HTR-8/SVneo (cell line): ENCODE measurements around the gene GLIPR1.
"Not testable (repeated sequence)": the region's sequence is repeated elsewhere in the genome, so short reads cannot be mapped to it uniquely, and the experiment has no call there.

ENCODE experiments used
- DNase-seq: peaks from one replicate; pipeline ENCODE4 v3.0.0; 2011; ENCODE audit warnings: low spot score, mixed read lengths; ENCODE audit not compliant: insufficient read length
- FAIRE-seq: peaks from 2 replicates; lab custom pipeline; 2011; peaks lifted over from hg19 to GRCh38; lab: Jason Lieb, UNC

Gene GLIPR1

DNA sequence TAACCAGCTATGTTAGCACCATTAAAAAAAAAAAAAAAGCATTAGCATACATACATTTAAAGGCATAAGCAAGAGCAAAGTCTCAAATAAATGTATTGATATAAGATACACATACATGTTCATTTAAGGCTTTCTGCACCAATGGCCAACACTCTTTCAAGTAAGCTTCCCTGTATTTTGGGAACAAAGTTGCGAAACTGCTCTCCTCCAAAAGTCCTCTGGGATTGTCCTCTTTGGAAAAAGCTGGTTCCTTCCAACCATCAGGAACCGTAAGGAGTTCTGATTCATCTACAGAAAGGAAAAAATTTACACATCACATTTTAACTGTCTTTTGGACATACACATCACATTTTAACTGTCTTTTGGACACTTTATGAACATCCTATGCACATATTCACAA, 27.6 kb downstream of the GLIPR1 start:
- FAIRE-seq (no peak), DNase-seq (no peak)

DNA sequence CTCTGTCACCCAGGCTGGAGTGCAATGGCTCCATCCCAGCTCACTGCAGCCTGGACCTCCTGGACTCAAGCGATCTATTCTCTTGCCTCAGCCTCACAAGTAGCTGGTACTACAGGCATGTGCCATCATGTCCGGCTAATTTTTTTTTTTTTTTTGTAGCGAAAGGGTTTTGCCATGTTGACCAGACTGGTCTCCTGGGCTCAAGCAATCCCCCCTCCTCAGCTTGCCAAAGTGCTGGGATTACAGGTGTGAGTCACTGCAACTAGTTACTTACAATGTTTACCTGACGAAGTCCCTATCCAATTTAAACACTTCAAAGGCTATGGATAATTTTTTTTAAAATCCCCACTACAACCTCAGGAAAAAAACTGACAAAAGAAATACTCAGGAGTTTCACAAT, 29.1 kb downstream of the GLIPR1 start:
- DNase-seq, result no peak
- FAIRE-seq, result no peak

DNA sequence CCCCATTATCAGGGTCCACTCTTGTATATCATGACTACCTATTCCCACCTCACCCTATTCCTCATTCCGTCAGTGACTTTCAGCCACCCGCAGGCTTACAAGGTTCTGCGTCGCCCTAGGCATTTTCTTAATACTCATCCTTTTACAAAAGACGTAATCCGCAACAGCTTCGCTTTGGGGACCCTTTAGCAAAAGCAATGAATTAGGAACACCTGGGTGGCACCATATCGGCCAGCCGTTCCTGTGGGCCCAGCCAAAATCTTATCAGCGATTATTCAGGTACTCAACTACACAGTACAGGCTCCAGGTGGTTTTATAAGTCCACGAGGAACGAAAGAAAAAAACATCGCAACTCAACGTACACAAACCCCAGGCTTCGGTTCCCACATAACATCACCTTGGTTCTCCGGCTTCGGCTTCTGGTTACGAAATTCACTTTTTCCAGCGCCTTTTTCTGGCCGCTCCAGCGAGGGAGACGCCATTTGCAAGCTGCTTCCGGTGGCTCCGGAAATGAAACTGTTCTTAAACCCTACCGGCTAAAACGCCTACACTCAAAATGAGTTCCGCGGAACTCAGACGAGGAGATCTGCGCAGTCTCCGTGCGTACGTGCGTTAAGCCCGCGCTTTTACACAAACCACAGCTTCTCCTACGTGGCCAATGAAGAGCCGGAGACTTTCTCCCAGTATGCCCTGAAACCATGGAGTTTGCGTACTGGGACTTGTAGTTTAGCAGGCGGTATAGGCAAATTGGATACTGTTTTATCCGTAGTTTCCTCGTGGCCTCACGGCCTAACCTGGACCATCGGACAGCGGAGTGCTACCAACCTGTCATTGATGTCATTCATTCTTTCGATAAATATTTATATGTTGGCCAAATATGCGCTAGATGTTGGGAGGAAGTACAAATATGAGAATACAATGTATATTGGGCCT, 30.8 kb downstream of the GLIPR1 start, which contains the start of gene KRR1:
Gene KRR1 (minus strand): TSS at position 494 of the 933 bp plus-strand sequence. CDS start 12 bp downstream, at position 482.
- peak; percentile 82 for DNase-seq
- FAIRE-seq, result peak; percentile 98

DNA sequence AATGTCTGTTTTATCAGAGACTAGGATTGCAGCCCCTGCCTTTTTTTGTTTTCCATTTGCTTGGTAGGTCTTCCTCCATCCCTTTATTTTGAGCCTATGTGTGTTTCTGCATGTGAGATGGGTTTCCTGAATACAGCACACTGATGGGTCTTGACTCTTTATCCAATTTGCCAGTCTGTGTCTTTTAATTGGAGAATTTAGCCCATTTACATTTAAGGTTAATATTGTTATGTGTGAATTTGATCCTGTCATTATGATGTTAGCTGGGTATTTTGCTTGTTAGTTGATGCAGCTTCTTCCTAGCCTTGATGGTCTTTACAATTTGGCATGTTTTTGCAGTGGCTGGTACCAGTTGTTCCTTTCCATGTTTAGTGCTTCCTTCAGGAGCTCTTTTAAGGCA, 40.7 kb downstream of the GLIPR1 start:
- DNase-seq, FAIRE-seq: not testable (repeated sequence)

DNA sequence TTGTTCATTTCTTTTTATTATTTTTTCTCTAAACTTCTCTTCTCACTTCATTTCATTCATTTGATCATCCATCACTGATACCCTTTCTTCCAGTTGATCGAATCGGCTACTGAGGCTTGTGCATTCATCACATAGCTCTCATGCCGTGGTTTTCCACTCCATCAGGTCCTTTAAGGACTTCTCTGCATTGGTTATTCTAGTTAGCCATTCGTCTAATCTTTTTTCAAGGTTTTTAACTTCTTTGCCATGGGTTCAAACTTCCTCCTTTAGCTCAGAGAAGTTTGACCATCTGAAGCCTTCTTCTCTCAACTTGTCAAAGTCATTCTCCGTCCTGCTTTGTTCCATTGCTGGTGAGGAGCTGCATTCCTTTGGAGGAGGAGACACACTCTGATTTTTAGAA, 41.6 kb downstream of the GLIPR1 start:
- not testable (repeated sequence) for FAIRE-seq, DNase-seq

DNA sequence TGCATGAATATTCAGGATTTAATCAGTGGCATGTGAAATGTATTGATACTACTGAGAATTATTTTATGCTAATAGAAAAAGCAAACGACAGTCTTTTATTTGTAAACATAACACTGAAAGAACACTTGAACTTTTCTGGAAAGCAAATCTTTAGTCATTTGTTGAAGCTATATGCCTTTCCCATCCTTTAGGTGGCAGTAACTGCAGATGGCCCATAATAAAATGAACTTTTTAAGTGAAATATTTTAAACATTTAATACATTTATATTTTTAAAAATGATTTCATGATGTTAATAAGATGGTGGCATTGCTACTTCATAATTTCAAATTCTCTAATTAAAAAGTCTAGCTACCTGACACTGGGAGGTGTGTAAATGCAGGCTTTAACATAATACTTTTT, 44.7 kb downstream of the GLIPR1 start:
- DNase-seq, result no peak
- no peak for FAIRE-seq

DNA sequence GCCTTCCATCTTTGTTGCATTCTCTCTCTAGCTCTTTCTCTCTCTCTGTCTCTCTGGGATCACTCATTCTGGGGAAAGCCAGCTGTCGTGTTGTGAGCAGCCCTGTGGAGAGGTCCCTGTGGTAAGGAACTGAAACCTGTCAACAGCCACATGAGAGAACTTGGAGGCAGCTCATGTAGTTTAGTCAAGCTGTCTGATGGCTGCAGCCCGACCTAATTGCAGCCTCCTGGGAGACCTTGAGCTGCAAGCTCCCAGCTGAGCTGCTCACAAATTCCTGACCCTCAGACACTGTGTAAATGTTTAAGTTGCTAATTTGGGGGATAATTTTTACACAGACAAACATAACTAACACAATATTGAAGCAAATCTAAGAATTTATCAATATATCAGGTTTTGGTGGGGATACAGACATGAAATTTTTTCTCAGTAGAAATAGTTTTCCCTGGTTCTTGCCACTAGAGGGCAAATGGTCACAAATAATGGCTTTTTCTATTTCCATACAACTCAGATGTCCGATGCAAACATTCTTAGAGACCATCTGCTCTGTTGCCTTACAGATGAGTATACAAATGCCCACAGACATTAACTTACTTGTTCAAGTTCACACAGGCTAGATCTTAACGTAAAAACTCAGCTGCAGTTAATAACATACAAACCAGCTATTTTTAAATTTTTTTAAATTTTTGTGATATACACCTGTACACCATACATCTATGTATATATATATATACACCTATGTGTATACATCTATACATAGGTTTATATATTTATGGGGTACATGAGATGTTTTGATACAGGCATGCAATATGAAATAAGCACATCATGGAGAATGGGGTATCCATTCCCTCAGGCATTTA, 46.3 kb downstream of the GLIPR1 start:
- no peak for FAIRE-seq
- DNase-seq, result peak; percentile 40

DNA sequence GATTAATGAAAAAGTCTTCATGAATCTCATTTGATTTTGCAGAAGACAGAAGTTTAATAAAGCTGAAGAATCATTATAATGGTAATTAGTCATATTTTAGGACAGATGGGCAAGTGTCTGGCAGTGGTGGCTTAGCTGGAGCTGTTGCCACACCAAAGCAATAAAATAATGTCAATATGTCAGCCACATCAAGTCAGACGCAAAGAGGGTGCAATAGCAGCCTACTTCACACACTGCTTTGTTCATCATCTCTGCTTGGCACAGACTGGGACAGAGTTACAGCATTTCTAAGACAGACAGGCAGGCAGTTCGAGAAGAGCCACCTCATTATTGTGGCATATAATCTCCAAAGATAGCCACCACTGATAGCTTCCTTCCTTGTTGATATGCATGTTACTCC, 47.7 kb downstream of the GLIPR1 start:
- DNase-seq (no peak), FAIRE-seq (no peak)

DNA sequence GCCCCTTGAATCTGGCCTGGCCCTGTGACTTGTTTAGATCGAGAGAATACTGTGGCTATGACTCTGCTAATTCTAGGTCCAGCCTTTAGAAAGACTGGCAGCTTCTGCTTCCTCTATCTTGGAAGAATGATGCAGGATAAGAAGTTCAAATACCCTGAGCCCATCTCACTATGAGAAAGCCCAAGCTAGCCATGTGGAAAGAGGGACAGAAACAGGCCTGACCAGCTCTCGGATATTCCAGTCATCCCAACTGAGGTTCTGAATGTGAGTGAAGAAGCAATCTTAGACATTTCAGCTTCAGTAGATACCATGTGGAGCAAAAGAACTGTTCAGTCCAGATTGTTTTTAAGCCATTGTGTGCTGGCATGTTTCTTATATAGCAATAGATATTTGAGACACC, 48.1 kb downstream of the GLIPR1 start:
- no peak for FAIRE-seq

DNA sequence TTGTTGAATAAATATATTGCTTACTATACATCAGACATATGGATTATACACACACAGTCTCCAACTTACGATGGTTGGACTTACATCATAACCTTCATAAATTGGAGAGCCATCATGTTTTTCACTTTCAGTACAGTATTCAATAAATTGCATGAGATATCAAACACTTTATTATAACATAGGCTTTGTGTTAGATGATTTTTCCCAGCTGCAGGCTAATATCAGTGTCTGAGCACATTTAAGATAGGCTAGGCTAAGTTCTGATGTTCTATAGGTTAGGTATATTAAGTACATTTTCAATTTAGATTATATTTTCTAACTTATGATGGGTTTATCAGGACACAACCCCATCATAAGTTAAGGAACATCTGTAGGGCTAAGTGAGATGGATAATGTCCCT, 48.8 kb downstream of the GLIPR1 start:
- FAIRE-seq, result no peak

More for the DNA sequence above, 48.1 kb downstream of the GLIPR1 start:
- DNase-seq, result no peak

DNA sequence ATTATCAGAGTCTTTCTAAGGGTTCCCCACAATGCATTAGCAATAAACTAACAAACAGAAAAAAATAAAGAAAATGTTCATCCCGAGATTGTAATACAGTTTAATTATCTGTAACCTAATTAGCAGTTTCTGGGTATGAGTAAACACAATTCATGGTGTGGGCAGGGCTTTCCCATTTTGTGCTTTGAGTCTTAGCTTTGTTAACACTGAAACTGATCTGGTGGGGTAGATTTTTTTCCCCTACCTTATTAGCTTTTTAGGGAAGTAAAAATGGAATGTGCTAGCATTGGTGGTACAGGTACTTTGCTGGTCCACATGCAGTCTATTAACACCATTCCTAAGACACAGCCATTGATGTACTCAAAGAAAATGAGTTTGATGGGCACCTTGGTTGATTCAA, 49.3 kb downstream of the GLIPR1 start:
- no peak for FAIRE-seq
- no peak for DNase-seq

More for the DNA sequence above, 48.8 kb downstream of the GLIPR1 start:
- no peak for DNase-seq

DNA sequence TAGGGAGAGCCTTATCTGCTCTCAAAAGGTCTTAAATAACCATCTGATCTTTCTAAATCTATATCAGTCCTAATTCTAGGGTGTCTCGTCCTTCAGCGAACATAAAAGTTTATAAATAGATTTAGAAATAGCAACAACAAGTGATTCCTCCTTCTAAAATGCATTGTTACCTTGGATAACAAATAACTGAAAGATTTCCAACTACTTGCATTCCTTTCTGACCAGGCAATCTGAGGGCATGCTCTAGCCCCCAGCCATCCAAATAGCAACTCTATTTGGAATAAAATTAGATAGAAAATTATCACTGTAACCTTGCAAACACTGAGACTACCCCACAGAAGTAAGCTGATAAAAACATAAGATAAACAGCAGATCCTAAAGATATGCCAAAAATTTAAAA, 52.7 kb downstream of the GLIPR1 start:
- FAIRE-seq (no peak), DNase-seq (no peak)

DNA sequence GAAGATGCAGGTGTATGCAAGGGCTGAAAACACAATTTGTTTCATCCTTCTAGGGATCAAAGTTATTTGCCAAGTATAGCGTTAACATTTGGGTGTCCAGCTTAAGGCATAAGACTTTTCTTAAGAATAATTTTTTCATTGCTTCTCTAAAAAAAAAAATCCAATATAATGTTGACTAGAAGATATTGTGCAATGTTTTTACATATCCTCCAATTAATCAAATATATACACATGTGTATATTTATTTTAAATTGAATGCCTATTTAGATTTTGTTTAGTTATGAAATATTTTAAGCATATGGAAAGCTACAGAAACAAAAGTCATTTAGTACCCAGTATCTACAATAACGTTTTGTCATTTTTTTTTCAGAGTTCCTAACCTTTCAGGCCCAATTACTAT, 59.3 kb downstream of the GLIPR1 start:
- FAIRE-seq, result no peak
- no peak for DNase-seq

DNA sequence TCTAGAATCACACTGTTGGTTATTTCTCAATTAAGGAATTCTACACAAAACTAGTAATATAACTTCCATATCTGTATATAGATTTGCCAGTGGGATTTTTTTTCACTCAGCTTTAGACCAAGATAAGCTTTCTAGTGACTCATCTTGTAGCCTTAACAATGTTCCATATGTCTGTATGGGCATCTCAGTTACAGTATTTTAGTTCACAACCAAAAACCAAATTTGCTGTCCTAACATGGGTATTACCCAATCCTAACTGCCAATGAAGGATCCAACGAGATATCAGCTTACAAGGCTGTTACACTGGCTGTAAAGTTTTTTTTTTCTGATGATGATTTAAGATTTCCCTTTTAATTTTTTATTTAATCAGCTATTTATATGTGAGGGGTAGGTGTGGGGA, 62.4 kb downstream of the GLIPR1 start:
- no peak for DNase-seq
- no peak for FAIRE-seq

DNA sequence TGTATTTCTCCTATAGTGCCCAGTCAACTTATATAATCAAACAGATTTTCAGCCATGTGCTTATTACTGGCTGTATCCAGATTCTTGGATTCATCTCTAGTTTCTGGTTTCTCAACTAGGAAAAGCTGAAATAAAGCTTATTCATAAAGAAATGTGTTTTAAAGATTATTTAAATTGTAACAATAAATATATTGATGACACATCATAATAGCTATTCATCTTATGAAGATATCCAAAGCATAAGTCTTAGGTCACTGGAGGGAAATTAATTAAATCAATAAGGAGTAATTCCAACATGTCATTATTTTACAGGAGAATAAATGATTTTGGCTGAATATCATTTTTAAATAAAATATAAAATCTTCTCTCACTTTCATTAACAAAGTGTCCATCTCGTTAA, 63.0 kb downstream of the GLIPR1 start:
- no peak for FAIRE-seq
- no peak for DNase-seq

DNA sequence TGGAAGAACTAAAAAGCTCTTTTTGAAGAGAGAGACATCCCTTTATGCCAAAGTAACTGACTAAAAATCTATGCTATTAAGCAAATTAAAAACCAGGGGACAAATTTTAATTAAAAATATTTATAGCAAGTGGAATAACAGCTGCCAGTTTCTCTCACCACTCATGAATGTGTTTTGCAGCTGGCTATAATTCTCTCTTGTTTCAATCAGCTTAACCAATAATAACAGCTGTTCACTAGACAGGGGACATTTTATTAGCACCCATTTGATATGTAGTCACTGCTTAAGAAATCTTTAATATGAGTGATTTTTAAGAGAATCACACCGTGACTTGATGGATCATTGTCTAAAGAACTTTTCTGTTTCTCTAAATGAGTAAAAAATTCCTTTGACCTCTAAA, 65.1 kb downstream of the GLIPR1 start:
- no peak for DNase-seq

DNA sequence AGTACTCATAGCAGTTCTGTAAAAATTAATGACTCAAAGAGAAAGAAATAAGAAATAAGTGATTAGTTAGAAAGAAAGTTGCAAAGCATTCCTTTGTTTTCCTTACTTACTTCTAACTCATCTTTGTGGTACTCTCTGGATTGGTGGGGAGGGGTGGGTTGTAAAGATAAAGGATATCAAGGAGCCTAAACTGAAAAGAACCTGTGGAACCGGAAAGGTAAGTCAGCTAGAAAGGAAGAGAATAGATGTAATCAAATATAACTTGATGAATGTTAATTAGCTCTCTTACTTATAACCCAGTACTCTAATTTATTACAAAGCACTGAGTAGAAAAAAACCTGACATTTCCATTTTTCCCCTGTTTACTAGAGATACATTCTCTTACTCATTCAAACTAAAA, 68.3 kb downstream of the GLIPR1 start:
- no peak for FAIRE-seq
- no peak for DNase-seq

More for the DNA sequence above, 65.1 kb downstream of the GLIPR1 start:
- no peak for FAIRE-seq

DNA sequence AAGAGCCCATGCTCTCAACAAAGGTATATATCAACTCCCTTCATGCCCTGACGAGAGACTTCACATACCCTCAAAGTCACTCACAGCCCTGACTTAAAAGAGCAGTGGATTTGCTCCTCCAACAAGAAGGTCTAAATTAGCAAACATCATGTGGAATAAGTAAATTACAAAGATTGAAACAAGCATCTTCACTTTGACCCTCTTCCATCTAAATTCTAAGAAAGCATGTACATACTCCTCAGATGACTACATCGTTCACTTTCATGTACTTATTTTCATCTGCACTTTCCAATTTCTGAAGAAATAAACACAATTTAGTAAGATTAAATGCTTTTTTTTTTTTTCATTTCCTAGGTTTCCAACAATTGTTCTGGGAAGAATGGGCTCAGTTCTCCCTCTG, 69.4 kb downstream of the GLIPR1 start:
- no peak for FAIRE-seq

DNA sequence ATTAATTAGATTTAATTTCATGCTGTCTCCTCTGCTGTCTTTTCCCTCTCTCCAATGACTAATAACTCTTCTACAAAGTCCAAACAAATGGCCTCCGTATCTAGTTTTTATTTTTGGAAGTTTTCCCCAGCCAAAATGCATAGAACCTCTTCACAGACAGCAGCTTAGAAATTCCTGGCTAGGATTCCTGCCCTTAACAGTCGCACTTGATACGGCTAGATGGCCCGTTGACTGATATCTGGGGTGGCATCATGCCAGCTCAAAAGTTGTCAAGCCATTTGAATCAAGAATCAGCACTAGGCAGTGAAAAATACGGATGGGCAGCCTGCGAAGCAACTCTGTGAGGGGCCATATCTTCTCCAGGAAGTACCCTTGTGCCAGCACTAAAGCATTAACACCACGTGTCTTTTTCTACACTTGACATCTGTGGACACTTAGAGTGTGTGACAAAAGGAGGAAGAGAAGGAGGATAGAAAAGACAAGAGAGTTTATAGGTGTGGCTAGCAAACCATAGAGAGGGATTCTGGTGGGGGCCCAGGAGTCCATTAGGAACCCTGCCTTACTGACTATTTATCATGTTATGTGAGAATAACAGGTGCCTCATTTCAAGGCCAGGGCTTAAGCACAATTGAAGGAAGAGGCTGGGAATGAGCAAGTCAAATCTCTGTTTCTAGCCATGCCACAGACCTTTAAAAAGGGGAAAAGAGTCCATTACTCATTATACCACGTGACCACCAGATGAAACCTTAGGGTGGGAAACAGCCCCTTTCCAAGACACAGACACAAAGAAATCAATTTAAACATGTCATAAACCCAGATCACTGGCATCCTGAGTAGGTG, 70.1 kb downstream of the GLIPR1 start:
- FAIRE-seq, result no peak

More for the DNA sequence above, 69.4 kb downstream of the GLIPR1 start:
- no peak for DNase-seq

DNA sequence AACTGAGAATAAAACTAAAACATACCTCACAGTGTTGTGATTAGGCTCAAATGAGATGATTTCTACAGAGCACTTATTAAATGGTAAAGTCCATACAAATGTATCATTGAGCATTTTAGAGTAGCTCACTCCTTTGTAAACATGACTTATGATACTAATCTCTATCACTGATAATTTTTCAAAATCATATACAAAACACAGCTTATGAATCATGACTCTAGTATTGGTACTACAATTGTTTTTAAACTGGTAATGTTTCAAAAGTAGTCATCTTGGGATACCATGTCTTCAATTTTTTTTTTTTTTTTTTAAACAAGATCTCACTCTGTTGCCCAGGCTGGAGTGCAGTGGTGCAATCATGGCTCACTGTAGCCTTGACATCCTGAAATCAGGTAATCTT, 70.9 kb downstream of the GLIPR1 start:
- DNase-seq (no peak), FAIRE-seq (no peak)

More for the DNA sequence above, 70.1 kb downstream of the GLIPR1 start:
- DNase-seq, result no peak
